Esophagus squamous epithelium (tissue), 4 donors: Measurements from ENCODE around the gene UPK2.

Source experiments
- CTCF ChIP-seq, 6 experiments: fragments of 450-650 bp in 4 of 6; fragments of 200-600 bp in 2 of 6; sonication (generic) in 2 of 6; IDR thresholded peaks; one replicate each; pipeline ENCODE4 v1.5.1; 2016 to 2019; ENCODE audit warnings: antibody characterized with exemption in 6 of 6, mild to moderate bottlenecking in 4 of 6, moderate library complexity in 4 of 6
- POLR2A ChIP-seq, 4 donors: fragments of 450-650 bp; IDR thresholded peaks; one replicate each; pipeline ENCODE4 v1.6.1; 2017; ENCODE audit warnings: antibody characterized with exemption in 4 of 4, mild to moderate bottlenecking in 4 of 4, moderate library complexity in 3 of 4

DNA sequence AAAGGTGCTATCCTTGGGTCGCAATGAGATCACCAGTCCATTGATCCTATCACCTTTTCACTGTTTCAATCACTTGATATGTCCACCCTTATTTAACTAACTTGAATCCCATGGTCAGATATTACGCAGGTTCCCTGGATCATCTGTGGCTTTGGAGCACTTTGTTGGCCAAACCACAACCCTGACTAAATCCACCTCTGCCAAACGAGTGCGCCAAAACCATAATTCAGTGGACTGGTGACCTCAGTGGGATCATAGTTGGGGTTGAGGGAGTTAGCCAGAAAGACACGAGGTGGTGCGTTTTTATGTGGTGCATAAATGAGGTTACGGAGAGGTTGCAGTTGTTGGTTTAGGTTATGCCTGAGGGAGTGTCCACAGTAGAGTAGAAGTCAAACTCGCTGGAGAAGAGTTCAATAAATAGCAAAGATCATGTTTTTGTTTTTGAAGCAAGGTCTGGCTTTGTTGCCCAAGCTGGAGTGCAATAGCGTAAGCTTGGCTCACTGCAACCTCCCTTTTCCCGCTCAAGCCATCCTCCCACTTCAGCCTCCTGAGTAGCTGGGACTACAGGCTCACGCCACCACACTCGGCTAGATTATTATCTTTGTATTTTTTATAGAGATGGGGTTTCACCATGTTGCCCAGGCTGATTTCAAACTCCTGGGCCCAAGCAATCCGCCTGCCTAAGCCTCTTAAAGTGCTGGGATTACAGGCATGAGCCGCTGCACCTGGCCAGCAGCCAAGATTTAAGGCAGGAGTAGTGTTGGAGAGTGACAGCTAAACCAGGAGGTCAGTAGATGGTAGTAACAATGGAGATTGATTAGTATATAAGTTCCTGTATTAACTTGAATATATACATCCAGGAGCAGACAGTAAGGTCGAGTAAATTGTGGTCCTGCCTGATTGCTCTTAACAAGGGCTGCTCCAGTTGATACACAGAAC is 19.9 kb downstream of the UPK2 start:
- TF ChIP-seq CTCF (IDR thresholded peaks at IDR 0.05) (no peak), POLR2A (IDR thresholded peaks at IDR 0.05) (no peak)
